ENCODE data around the gene TMEM256. TPM values are rescaled to one million over a fixed set of nuclear protein-coding genes. Genes with fewer than 3 reads are reported as not detected.

The TMEM256 gene
- polyA plus RNA-seq, 1 donor from 2014 or later: 161 TPM

DNA sequence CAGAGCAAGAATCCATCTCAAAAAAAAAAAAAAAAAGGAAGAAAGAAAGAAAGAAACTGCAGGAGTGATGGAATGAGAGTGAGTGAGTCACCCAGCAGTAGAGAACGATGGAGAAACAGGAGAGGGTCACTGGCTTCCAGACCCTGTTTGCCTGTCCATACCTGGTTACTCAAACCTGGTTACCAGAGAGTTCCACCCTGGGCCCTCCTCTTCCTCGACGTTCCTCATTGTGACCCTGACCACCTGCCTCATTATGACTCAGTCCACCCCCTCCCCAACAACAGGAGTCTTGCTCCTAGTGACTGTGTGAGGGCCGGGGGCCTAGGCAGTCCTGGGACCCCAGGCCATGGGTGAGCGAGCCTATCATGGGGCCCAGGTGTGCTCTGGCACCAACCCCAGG is 24.7 kb upstream of the TMEM256 start, which contains the start of gene SPEM3:
Gene SPEM3, plus strand, starts transcription at position 301 of the 400 bp plus-strand sequence. Its CDS starts 46 bp downstream, at position 347.
- Histone ChIP-seq H3F3A (ENCODE audit: insufficient read depth, low read length, poor library complexity, severe bottlenecking) (no peaks in the 10 kb centered on the region), H3K27ac (ENCODE audit: low read length) (no peak within 1 kb of the TSS), H3K4me2 (ENCODE audit: low read length) (no peak within 1 kb of the TSS), H3K36me3 (ENCODE audit: insufficient read depth, low read length) (no peaks in the 10 kb centered on the region), H3K4me3 (ENCODE audit: low read length) (no peak within 1 kb of the TSS), H3K79me2 (replicated peaks; ENCODE audit: insufficient read depth, low read length) (no peaks in the 10 kb centered on the region), H3K9me2 (ENCODE audit: insufficient read depth, low read length) (no peaks in the 10 kb centered on the region), H3K27me3 (ENCODE audit: insufficient read depth, low read depth, low read length) (no peaks in the 10 kb centered on the region), H3K9me3 (ENCODE audit: low read length) (no peaks in the 10 kb centered on the region), H2AFZ (ENCODE audit: low read depth, low read length) (no peak within 1 kb of the TSS), H3K9ac (ENCODE audit: low read length) (no peak within 1 kb of the TSS), H4K20me1 (ENCODE audit: insufficient read depth) (no peaks in the 10 kb centered on the region)
- TF ChIP-seq, protein P1, sequence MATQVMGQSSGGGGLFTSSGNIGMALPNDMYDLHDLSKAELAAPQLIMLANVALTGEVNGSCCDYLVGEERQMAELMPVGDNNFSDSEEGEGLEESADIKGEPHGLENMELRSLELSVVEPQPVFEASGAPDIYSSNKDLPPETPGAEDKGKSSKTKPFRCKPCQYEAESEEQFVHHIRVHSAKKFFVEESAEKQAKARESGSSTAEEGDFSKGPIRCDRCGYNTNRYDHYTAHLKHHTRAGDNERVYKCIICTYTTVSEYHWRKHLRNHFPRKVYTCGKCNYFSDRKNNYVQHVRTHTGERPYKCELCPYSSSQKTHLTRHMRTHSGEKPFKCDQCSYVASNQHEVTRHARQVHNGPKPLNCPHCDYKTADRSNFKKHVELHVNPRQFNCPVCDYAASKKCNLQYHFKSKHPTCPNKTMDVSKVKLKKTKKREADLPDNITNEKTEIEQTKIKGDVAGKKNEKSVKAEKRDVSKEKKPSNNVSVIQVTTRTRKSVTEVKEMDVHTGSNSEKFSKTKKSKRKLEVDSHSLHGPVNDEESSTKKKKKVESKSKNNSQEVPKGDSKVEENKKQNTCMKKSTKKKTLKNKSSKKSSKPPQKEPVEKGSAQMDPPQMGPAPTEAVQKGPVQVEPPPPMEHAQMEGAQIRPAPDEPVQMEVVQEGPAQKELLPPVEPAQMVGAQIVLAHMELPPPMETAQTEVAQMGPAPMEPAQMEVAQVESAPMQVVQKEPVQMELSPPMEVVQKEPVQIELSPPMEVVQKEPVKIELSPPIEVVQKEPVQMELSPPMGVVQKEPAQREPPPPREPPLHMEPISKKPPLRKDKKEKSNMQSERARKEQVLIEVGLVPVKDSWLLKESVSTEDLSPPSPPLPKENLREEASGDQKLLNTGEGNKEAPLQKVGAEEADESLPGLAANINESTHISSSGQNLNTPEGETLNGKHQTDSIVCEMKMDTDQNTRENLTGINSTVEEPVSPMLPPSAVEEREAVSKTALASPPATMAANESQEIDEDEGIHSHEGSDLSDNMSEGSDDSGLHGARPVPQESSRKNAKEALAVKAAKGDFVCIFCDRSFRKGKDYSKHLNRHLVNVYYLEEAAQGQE (IDR thresholded peaks at IDR 0.05; ENCODE audit: borderline replicate concordance): no peak

DNA sequence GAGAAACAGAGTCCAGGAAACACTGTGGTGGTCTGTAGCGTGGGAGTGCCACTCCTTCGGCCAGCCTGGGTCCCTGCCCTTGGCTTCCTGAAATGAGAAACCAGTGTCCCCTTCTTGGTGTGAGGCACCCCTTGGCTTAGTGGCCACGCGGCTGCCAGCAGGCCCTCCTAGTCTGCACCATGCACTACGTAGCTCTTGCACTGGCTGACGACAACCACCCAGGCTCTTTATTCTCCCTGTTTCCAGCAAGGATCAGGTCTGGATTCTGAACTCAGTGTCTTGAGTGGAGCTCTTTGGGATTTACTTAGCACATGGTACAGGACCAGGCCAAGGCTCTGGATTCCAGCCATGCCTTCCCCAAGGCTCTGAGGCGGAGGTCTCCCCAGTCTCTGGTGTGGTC is 23.7 kb upstream of the TMEM256 start:
- no peaks in the 10 kb centered on the region for H3K36me3 ChIP-seq (ENCODE audit: insufficient read depth, low read length)
- H3K9ac ChIP-seq (ENCODE audit: low read length): no peak overlapping the region
- TF ChIP-seq, protein P1 (IDR thresholded peaks at IDR 0.05; ENCODE audit: borderline replicate concordance): no peak
- no peak for TF ChIP-seq MXI1 (conservative IDR thresholded peaks at IDR 0.05; ENCODE audit: poor library complexity, severe bottlenecking)
- no peak for TF ChIP-seq SMC3 (conservative IDR thresholded peaks at IDR 0.05; ENCODE audit: poor library complexity)
- no peak for TF ChIP-seq TAF1 (IDR thresholded peaks at IDR 0.05; ENCODE audit: low read depth)
- TF ChIP-seq RAD21 (conservative IDR thresholded peaks at IDR 0.05): no peak
- no peak for TF ChIP-seq EZH2 (IDR thresholded peaks at IDR 0.05; ENCODE audit: borderline replicate concordance, insufficient read depth, low read length, poor library complexity, severe bottlenecking)
- no peak for TF ChIP-seq EP300 (conservative IDR thresholded peaks at IDR 0.05; ENCODE audit: poor library complexity, severe bottlenecking)
- TF ChIP-seq POLR2AphosphoS5 (IDR thresholded peaks at IDR 0.05): no peak
- TF ChIP-seq, protein P2, sequence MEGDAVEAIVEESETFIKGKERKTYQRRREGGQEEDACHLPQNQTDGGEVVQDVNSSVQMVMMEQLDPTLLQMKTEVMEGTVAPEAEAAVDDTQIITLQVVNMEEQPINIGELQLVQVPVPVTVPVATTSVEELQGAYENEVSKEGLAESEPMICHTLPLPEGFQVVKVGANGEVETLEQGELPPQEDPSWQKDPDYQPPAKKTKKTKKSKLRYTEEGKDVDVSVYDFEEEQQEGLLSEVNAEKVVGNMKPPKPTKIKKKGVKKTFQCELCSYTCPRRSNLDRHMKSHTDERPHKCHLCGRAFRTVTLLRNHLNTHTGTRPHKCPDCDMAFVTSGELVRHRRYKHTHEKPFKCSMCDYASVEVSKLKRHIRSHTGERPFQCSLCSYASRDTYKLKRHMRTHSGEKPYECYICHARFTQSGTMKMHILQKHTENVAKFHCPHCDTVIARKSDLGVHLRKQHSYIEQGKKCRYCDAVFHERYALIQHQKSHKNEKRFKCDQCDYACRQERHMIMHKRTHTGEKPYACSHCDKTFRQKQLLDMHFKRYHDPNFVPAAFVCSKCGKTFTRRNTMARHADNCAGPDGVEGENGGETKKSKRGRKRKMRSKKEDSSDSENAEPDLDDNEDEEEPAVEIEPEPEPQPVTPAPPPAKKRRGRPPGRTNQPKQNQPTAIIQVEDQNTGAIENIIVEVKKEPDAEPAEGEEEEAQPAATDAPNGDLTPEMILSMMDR (IDR thresholded peaks at IDR 0.05; ENCODE audit: poor library complexity, severe bottlenecking): no peak
- no peak overlapping the region for H2AFZ ChIP-seq (ENCODE audit: low read depth, low read length)
- H3K9me3 ChIP-seq (ENCODE audit: low read length): no peaks in the 10 kb centered on the region
- H3K9me2 ChIP-seq (ENCODE audit: insufficient read depth, low read length): no peaks in the 10 kb centered on the region
- H4K20me1 ChIP-seq (ENCODE audit: insufficient read depth): no peaks in the 10 kb centered on the region
- no peaks in the 10 kb centered on the region for H3K27me3 ChIP-seq (ENCODE audit: insufficient read depth, low read depth, low read length)
- no peaks in the 10 kb centered on the region for H3K79me2 ChIP-seq (replicated peaks; ENCODE audit: insufficient read depth, low read length)
- H3F3A ChIP-seq (ENCODE audit: insufficient read depth, low read length, poor library complexity, severe bottlenecking): no peaks in the 10 kb centered on the region
- H3K27ac ChIP-seq (ENCODE audit: low read length): no peak overlapping the region
- H3K4me3 ChIP-seq (ENCODE audit: low read length): no peak overlapping the region
- no peak overlapping the region for H3K4me2 ChIP-seq (ENCODE audit: low read length)
